GM18858 (cell line): ENCODE measurements around the gene CT45A6.
"Not testable (repeated sequence)": the region's sequence is repeated elsewhere in the genome, so short reads cannot be mapped to it uniquely, and the experiment has no call there.

ENCODE experiments used
- ATAC-seq: cut with Tn5 transposase; IDR thresholded peaks from one replicate; pipeline ENCODE4 v1.9.1; 2021; ENCODE audit not compliant: unreplicated experiment

Gene CT45A6

GRCh38 chrX:135802687-135803086 lies at the start of gene CT45A6:
Gene CT45A6, minus strand, starts transcription at chrX:135802787. Its CDS starts 3,794 bp downstream, at chrX:135798993.
- not testable (repeated sequence) for ATAC-seq

- ATAC-seq = not testable (repeated sequence)
Observed at GRCh38 chrX:135837180-135837579, 34.6 kb upstream of the CT45A6 start, which contains the start of gene CT45A7. Gene CT45A7, minus strand, starts transcription at chrX:135837280. Its CDS starts 3,747 bp downstream, at chrX:135833533.

- ATAC-seq = not testable (repeated sequence)
Observed at GRCh38 chrX:135819912-135820311, 17.3 kb upstream of the CT45A6 start, which contains the start of gene CT45A2. Gene CT45A2, minus strand, starts transcription at chrX:135820012. Its CDS starts 3,747 bp downstream, at chrX:135816265.

- ATAC-seq = not testable (repeated sequence)
Observed at GRCh38 chrX:135785403-135785802, 17.2 kb downstream of the CT45A6 start, which contains the start of gene CT45A5. Gene CT45A5, minus strand, starts transcription at chrX:135785503. Its CDS starts 3,774 bp downstream, at chrX:135781729.

- not testable (repeated sequence) for ATAC-seq
Observed at GRCh38 chrX:135768091-135768490, 34.5 kb downstream of the CT45A6 start, which contains the start of gene CT45A3. Gene CT45A3, minus strand, starts transcription at chrX:135768191. Its CDS starts 3,747 bp downstream, at chrX:135764444.

- ATAC-seq = not testable (repeated sequence)
Observed at GRCh38 chrX:135744739-135745138, 57.8 kb downstream of the CT45A6 start.
